Mesenchymal stem cell (in vitro differentiated cells and primary cell): Measurements from ENCODE around the gene RGS7.
"Not testable (repeated sequence)": the region's sequence is repeated elsewhere in the genome, so short reads cannot be mapped to it uniquely, and the experiment has no call there.

Experiments used
- DNase-seq: peaks from one replicate; pipeline ENCODE4 v3.0.0-alpha.2; 2013
- H2AFZ ChIP-seq: one replicate; pipeline ENCODE4 v1.6.1; 2013; ENCODE audit warnings: low read depth, mild to moderate bottlenecking, control low read depth, inconsistent platforms, low read length, moderate library complexity
- H2AK5ac ChIP-seq: 2 replicates; pipeline ENCODE4 v1.6.1; 2013; ENCODE audit warnings: low read length, moderate library complexity, mild to moderate bottlenecking, inconsistent platforms; ENCODE audit not compliant: severe bottlenecking
- H2BK120ac ChIP-seq: one replicate; pipeline ENCODE4 v1.6.1; 2013; ENCODE audit warnings: low read depth, mild to moderate bottlenecking, inconsistent platforms, low read length, moderate library complexity
- H2BK12ac ChIP-seq, 2 experiments: one replicate each; pipeline ENCODE4 v1.6.1; 2013; ENCODE audit warnings: inconsistent platforms in 2 of 2, low read length in 2 of 2, mild to moderate bottlenecking in 2 of 2, moderate library complexity in 2 of 2, control low read depth in 1 of 2
- H2BK15ac ChIP-seq: one replicate; pipeline ENCODE4 v1.6.1; 2013; ENCODE audit warnings: mild to moderate bottlenecking, low read depth, inconsistent platforms; ENCODE audit not compliant: poor library complexity, severe bottlenecking
- H2BK5ac ChIP-seq: 2 replicates; pipeline ENCODE4 v1.6.1; 2013; ENCODE audit warnings: low read depth, mild to moderate bottlenecking, low read length, control low read depth, inconsistent platforms; ENCODE audit not compliant: poor library complexity, severe bottlenecking
- H3K14ac ChIP-seq, 2 experiments: one replicate each; pipeline ENCODE4 v1.6.1; 2013; ENCODE audit warnings: inconsistent platforms in 2 of 2, low read length in 2 of 2, control low read depth in 1 of 2, mild to moderate bottlenecking in 1 of 2, moderate library complexity in 1 of 2
- H3K18ac ChIP-seq, 2 experiments: one replicate each; pipeline ENCODE4 v1.6.1; 2013; ENCODE audit warnings: inconsistent platforms in 2 of 2, low read length in 2 of 2, control low read depth in 1 of 2, low read depth in 1 of 2, mild to moderate bottlenecking in 1 of 2
- H3K23ac ChIP-seq, 2 experiments: one replicate each; pipeline ENCODE4 v1.6.1; 2013; ENCODE audit warnings: inconsistent platforms in 2 of 2, low read length in 2 of 2, mild to moderate bottlenecking in 2 of 2, moderate library complexity in 2 of 2, control low read depth in 1 of 2
- H3K27ac ChIP-seq: 2 replicates; pipeline ENCODE4 v1.5.1; 2013; ENCODE audit warnings: mild to moderate bottlenecking, moderate library complexity, low read length, control low read depth, inconsistent platforms; ENCODE audit not compliant: poor library complexity, severe bottlenecking
- H3K27me3 ChIP-seq, 2 experiments: 2 replicates each; pipeline versions ENCODE4 v1.6.1 to v1.7.0; 2013; ENCODE audit warnings: low read length in 2 of 2, mild to moderate bottlenecking in 2 of 2, moderate library complexity in 2 of 2, control low read depth in 1 of 2, inconsistent platforms in 1 of 2; ENCODE audit not compliant: control insufficient read depth in 1 of 2, insufficient read depth in 1 of 2
- H3K36me3 ChIP-seq, 2 experiments: 2 replicates each; pipeline versions ENCODE4 v1.6.1 to v1.7.0; 2013; ENCODE audit warnings: low read length in 2 of 2, control low read depth in 1 of 2, inconsistent platforms in 1 of 2, low read depth in 1 of 2, mild to moderate bottlenecking in 1 of 2; ENCODE audit not compliant: insufficient read depth in 2 of 2, control insufficient read depth in 1 of 2
- H3K4ac ChIP-seq, 2 experiments: one replicate each; pipeline ENCODE4 v1.6.1; 2013; ENCODE audit warnings: inconsistent platforms in 2 of 2, low read length in 2 of 2, mild to moderate bottlenecking in 2 of 2, moderate library complexity in 2 of 2, control low read depth in 1 of 2, low read depth in 1 of 2
- H3K4me1 ChIP-seq: 2 replicates; pipeline ENCODE4 v1.6.1; 2013; ENCODE audit warnings: low read depth, low read length, control low read depth; ENCODE audit not compliant: control insufficient read depth, insufficient read depth
- H3K4me2 ChIP-seq: 2 replicates; pipeline ENCODE4 v1.6.1; 2013; ENCODE audit warnings: low read length, mild to moderate bottlenecking, inconsistent platforms; ENCODE audit not compliant: poor library complexity, severe bottlenecking
- H3K4me3 ChIP-seq, 2 experiments: 2 replicates each; pipeline versions ENCODE4 v1.5.1 to v1.7.0; 2013; ENCODE audit warnings: low read length in 2 of 2, mild to moderate bottlenecking in 2 of 2, control low read depth in 1 of 2, low read depth in 1 of 2; ENCODE audit not compliant: insufficient read depth in 1 of 2
- H3K79me1 ChIP-seq: replicated peaks from 2 replicates; pipeline ENCODE4 v1.6.1; 2013; ENCODE audit warnings: mild to moderate bottlenecking, control low read depth, low read length, inconsistent platforms; ENCODE audit not compliant: poor library complexity, severe bottlenecking
- H3K9ac ChIP-seq: 2 replicates; pipeline ENCODE4 v1.7.0; 2013; ENCODE audit warnings: mild to moderate bottlenecking, low read length, moderate library complexity
- H3K9me3 ChIP-seq: 2 replicates; pipeline ENCODE4 v1.7.0; 2013; ENCODE audit warnings: mild to moderate bottlenecking, low read length; ENCODE audit not compliant: control insufficient read depth
- H4K8ac ChIP-seq: one replicate; pipeline ENCODE4 v1.6.1; 2013; ENCODE audit warnings: inconsistent platforms, mild to moderate bottlenecking, low read length, moderate library complexity
- H4K91ac ChIP-seq: one replicate; pipeline ENCODE4 v1.6.1; 2013; ENCODE audit warnings: mild to moderate bottlenecking, low read length, inconsistent platforms
- WGBS: methylation state at CpG from one replicate; pipeline ENCODE4 v1.1.7; 2013; ENCODE audit warnings: mixed read lengths; 5-methylcytosine and 5-hydroxymethylcytosine counted together

RGS7 gene

GRCh38 chr1:241221319-241221718, 135.7 kb downstream of the RGS7 start:
- Histone ChIP-seq H2AK5ac (no peak overlapping the region), H4K91ac (no peak overlapping the region), H2BK12ac (no peak overlapping the region), H2BK5ac (no peak overlapping the region), H2BK120ac (no peak overlapping the region), H3K4ac (no peak overlapping the region), H3K79me1 (no peaks in the 10 kb centered on the region), H3K23ac (no peak overlapping the region), H3K4me1 (no peaks in the 10 kb centered on the region), H3K27me3 (no peaks in the 10 kb centered on the region), H3K4me2 (no peak overlapping the region), H3K36me3 (no peaks in the 10 kb centered on the region), H3K14ac (no peak overlapping the region), H2AFZ (no peak overlapping the region), H3K4me3 (no peak overlapping the region), H3K27ac (no peak overlapping the region), H3K18ac (no peak overlapping the region), H3K9ac (no peak overlapping the region), H4K8ac (no peak overlapping the region), H3K9me3 (peaks cover 12% of the 10 kb centered on the region), H2BK15ac (no peak overlapping the region)
- WGBS: 84% methylated on average over 5 of the region's 6 CpGs
- no peak for DNase-seq

DNA sequence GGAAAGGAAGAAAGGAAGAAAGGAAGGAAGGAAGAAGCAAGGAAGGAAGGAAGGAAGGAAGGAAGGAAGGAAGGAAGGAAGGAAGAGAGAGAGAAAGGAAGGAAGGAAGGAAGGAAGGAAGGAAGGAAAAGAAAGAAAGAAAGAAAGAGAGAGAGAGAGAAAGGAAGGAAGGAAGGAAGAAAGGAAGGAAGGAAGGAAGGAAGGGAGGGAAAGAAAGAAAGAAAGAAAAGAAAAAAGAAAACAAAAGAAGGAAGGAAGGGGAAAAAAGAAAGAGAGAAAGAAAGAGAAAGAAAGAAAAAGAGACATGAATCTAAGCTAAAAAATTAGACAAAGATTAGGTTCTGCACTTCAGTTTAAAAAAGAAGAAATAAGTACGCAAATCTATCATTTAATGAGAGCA, 136.1 kb downstream of the RGS7 start:
- H3K4ac ChIP-seq, H3K27me3 ChIP-seq, H3K23ac ChIP-seq, DNase-seq, H3K4me2 ChIP-seq, H3K79me1 ChIP-seq, H2BK5ac ChIP-seq, H4K91ac ChIP-seq, H3K27ac ChIP-seq, H3K4me1 ChIP-seq, H2BK120ac ChIP-seq, H3K9ac ChIP-seq, H2AFZ ChIP-seq, H3K4me3 ChIP-seq, H4K8ac ChIP-seq, H2BK15ac ChIP-seq, H2BK12ac ChIP-seq, H3K14ac ChIP-seq, H2AK5ac ChIP-seq, H3K18ac ChIP-seq, H3K36me3 ChIP-seq: not testable (repeated sequence)
- H3K9me3 ChIP-seq: peaks cover 12% of the 10 kb centered on the region
- WGBS: no CpG with 5 or more reads among the region's 1 CpG

- H3K4me2 ChIP-seq: no peak overlapping the region
- no peak overlapping the region for H3K14ac ChIP-seq
- H2BK12ac ChIP-seq: no peak overlapping the region
- no peak overlapping the region for H2BK15ac ChIP-seq
- H3K4ac ChIP-seq: no peak overlapping the region
- H3K18ac ChIP-seq: no peak overlapping the region
- no peak overlapping the region for H4K8ac ChIP-seq
- H3K36me3 ChIP-seq: no peaks in the 10 kb centered on the region
- H3K4me1 ChIP-seq: no peaks in the 10 kb centered on the region
- H3K9ac ChIP-seq: no peak overlapping the region
- WGBS: 68% methylated on average over 2 of the region's 2 CpGs
- peaks cover 12% of the 10 kb centered on the region for H3K9me3 ChIP-seq
- H4K91ac ChIP-seq: no peak overlapping the region
- no peak overlapping the region for H3K4me3 ChIP-seq
- H2AK5ac ChIP-seq: no peak overlapping the region
- H3K23ac ChIP-seq: no peak overlapping the region
- H2AFZ ChIP-seq: no peak overlapping the region
- H2BK5ac ChIP-seq: no peak overlapping the region
- no peak overlapping the region for H3K27ac ChIP-seq
- no peak for DNase-seq
- no peak overlapping the region for H2BK120ac ChIP-seq
- no peaks in the 10 kb centered on the region for H3K27me3 ChIP-seq
- no peaks in the 10 kb centered on the region for H3K79me1 ChIP-seq
Observed at GRCh38 chr1:241219449-241219848, 137.6 kb downstream of the RGS7 start.

GRCh38 chr1:241217516-241217915, 139.5 kb downstream of the RGS7 start:
- DNase-seq: no peak
- H3K4ac ChIP-seq: no peak overlapping the region
- H2AFZ ChIP-seq: no peak overlapping the region
- no peaks in the 10 kb centered on the region for H3K79me1 ChIP-seq
- H3K36me3 ChIP-seq: no peaks in the 10 kb centered on the region
- H2BK15ac ChIP-seq: no peak overlapping the region
- no peak overlapping the region for H3K27ac ChIP-seq
- no peak overlapping the region for H3K18ac ChIP-seq
- H3K23ac ChIP-seq: no peak overlapping the region
- H3K4me1 ChIP-seq: no peaks in the 10 kb centered on the region
- no peak overlapping the region for H2BK5ac ChIP-seq
- no peak overlapping the region for H2BK120ac ChIP-seq
- no peak overlapping the region for H4K8ac ChIP-seq
- no peak overlapping the region for H3K4me2 ChIP-seq
- H3K27me3 ChIP-seq: no peaks in the 10 kb centered on the region
- WGBS: 54% methylated on average over 2 of the region's 2 CpGs
- H2BK12ac ChIP-seq: no peak overlapping the region
- H3K9ac ChIP-seq: no peak overlapping the region
- no peak overlapping the region for H3K14ac ChIP-seq
- H2AK5ac ChIP-seq: no peak overlapping the region
- no peak overlapping the region for H3K4me3 ChIP-seq
- H4K91ac ChIP-seq: no peak overlapping the region
- peaks cover 9% of the 10 kb centered on the region for H3K9me3 ChIP-seq
